ENCODE measurements around the gene FRS2.

GRCh38 chr12:69440886-69441285 lies 29.3 kb upstream of the FRS2 start:
- TF ChIP-seq POLR2A (IDR thresholded peaks at IDR 0.05) (no peak), CTCF (IDR thresholded peaks at IDR 0.05) (no peak)

All from suprapubic skin (tissue), 3 donors.